ENCODE measurements around the gene CCDC14.

GRCh38 chr3:123893012-123893411 lies 68.0 kb downstream of the CCDC14 start:
- no peak for TF ChIP-seq POLR2A (IDR thresholded peaks at IDR 0.05)
- TF ChIP-seq CTCF (IDR thresholded peaks at IDR 0.05 in 4 of 5, conservative IDR thresholded peaks at IDR 0.05 in 1 of 5), result no peak

Measured in gastrocnemius medialis (tissue), 4 donors.